Caco-2 (cell line): ENCODE results near the gene DLGAP3. TPM values are rescaled to one million over a fixed set of nuclear protein-coding genes. Genes with fewer than 3 reads are reported as not detected.

Experiments used
- BruUV-seq: library from RNA; stranded (reverse); fragments of 400-500 nt; replicated peaks from 2 replicates; lab custom pipeline; 2021; lab: Mats Ljungman, UMichigan
- CTCF ChIA-PET: fragments of 300-600 bp; sonication (Branson Sonifier 250); formaldehyde crosslinking; loops from one replicate; lab custom pipeline; 2022; ENCODE audit warnings: antibody characterized with exemption; lab: Charles Lee
- POLR2A ChIA-PET: fragments of 300-600 bp; sonication (Branson Sonifier 250); formaldehyde crosslinking; loops from one replicate; lab custom pipeline; 2022; ENCODE audit warnings: antibody characterized with exemption; lab: Charles Lee
- DNase-seq, 2 experiments: peaks; one replicate each; pipeline versions ENCODE4 v3.0.0 to v3.0.0-alpha.2; 2020 to 2022
- H3K27me3 ChIP-seq: replicated peaks from 2 replicates; pipeline ENCODE4 v1.6.0; 2011; ENCODE audit warnings: low read length; ENCODE audit not compliant: control insufficient read depth, insufficient read depth
- H3K36me3 ChIP-seq: 2 replicates; pipeline ENCODE4 v1.5.1; 2011; ENCODE audit warnings: low read length; ENCODE audit not compliant: control insufficient read depth, insufficient read depth
- H3K4me1 ChIP-seq: fragments of 250-450 bp; sonication (Bioruptor Pico); 2 replicates; pipeline ENCODE4 v1.5.1; 2020; ENCODE audit warnings: mild to moderate bottlenecking
- H3K4me3 ChIP-seq: 2 replicates; pipeline ENCODE4 v1.5.1; 2011; ENCODE audit warnings: low read depth, mild to moderate bottlenecking, control low read depth, low read length
- H3K9me3 ChIP-seq: fragments of 250-450 bp; sonication (Bioruptor Pico); 2 replicates; pipeline ENCODE4 v1.5.1; 2020; ENCODE audit warnings: mild to moderate bottlenecking, moderate library complexity
- H3K27ac Mint-ChIP-seq: one replicate; pipeline ENCODE4 v1.8.0; 2022; ENCODE audit warnings: mixed read lengths; ENCODE audit not compliant: unreplicated experiment
- H3K27me3 Mint-ChIP-seq: one replicate; pipeline ENCODE4 v1.8.0; 2022; ENCODE audit warnings: mixed read lengths; ENCODE audit not compliant: insufficient read depth, unreplicated experiment
- H3K36me3 Mint-ChIP-seq: one replicate; pipeline ENCODE4 v1.8.0; 2022; ENCODE audit warnings: mild to moderate bottlenecking, mixed read lengths; ENCODE audit not compliant: insufficient read depth, unreplicated experiment
- H3K4me1 Mint-ChIP-seq: one replicate; pipeline ENCODE4 v1.8.0; 2022; ENCODE audit warnings: low read depth, mixed read lengths; ENCODE audit not compliant: unreplicated experiment
- H3K4me3 Mint-ChIP-seq: one replicate; pipeline ENCODE4 v1.8.0; 2022; ENCODE audit warnings: mild to moderate bottlenecking, moderate library complexity, mixed read lengths; ENCODE audit not compliant: unreplicated experiment
- H3K9me3 Mint-ChIP-seq: one replicate; pipeline ENCODE4 v1.8.0; 2022; ENCODE audit warnings: mixed read lengths; ENCODE audit not compliant: unreplicated experiment
- intact Hi-C: fragments of 100-400 bp; cut with micrococcal nuclease; formaldehyde crosslinking; loops from one replicate; pipeline ENCODE4 v1.10.0; 2022; ENCODE audit not compliant: unreplicated experiment
- total RNA-seq: library from RNA; stranded (reverse); gene quantifications from 2 replicates; pipeline ENCODE4 v1.2.3, GENCODE V29; 2022
- TF ChIP-seq, protein P1 (sequence below), 2 experiments: fragments of 200-600 bp in 1 of 2; IDR thresholded peaks; 1 replicate in 1 of 2; 2 replicates in 1 of 2; pipeline versions ENCODE4 v1.5.1 to v1.8.0; 2011 to 2022; ENCODE audit warnings: antibody characterized with exemption in 1 of 2, control low read depth in 1 of 2, inconsistent platforms in 1 of 2, low read depth in 1 of 2, low read length in 1 of 2, mild to moderate bottlenecking in 1 of 2, moderate library complexity in 1 of 2; ENCODE audit not compliant: insufficient read depth in 1 of 2, severe bottlenecking in 1 of 2, unreplicated experiment in 1 of 2

DLGAP3 gene
- total RNA-seq, 1 experiment from 2014 or later = 0.16 TPM

DNA sequence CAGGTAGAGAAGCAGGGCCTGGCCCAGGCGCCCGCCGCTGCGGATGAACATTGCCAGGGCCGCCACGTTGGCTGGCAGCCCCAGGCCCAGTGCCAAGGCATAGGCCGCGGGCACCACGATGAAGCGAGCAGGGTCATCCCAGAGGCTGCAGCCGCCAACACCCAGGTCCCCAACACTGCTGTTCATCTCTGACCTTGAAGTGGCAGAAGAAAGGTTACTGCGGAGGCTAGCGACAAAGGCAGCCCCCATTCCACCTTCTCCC, 47.7 kb upstream of the DLGAP3 start:
- Mint-ChIP-seq H3K9me3 (no peaks in the 10 kb centered on the region), H3K4me3 (no peak overlapping the region), H3K36me3 (no peaks in the 10 kb centered on the region), H3K27ac (no peak overlapping the region), H3K27me3 (no peaks in the 10 kb centered on the region), H3K4me1 (no peaks in the 10 kb centered on the region)
- Histone ChIP-seq H3K9me3 (no peaks in the 10 kb centered on the region), H3K4me3 (no peak overlapping the region), H3K27me3 (no peaks in the 10 kb centered on the region), H3K4me1 (no peaks in the 10 kb centered on the region), H3K36me3 (no peaks in the 10 kb centered on the region; the same call in 1 of the 2 replicates)
- no peak for DNase-seq
- no TSS peak for BruUV-seq
- intact Hi-C loops = no loop called here
- TF ChIP-seq, protein P1, sequence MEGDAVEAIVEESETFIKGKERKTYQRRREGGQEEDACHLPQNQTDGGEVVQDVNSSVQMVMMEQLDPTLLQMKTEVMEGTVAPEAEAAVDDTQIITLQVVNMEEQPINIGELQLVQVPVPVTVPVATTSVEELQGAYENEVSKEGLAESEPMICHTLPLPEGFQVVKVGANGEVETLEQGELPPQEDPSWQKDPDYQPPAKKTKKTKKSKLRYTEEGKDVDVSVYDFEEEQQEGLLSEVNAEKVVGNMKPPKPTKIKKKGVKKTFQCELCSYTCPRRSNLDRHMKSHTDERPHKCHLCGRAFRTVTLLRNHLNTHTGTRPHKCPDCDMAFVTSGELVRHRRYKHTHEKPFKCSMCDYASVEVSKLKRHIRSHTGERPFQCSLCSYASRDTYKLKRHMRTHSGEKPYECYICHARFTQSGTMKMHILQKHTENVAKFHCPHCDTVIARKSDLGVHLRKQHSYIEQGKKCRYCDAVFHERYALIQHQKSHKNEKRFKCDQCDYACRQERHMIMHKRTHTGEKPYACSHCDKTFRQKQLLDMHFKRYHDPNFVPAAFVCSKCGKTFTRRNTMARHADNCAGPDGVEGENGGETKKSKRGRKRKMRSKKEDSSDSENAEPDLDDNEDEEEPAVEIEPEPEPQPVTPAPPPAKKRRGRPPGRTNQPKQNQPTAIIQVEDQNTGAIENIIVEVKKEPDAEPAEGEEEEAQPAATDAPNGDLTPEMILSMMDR (IDR thresholded peaks at IDR 0.05; ENCODE audit: insufficient read depth in 1 of 2, low read depth in 1 of 2, low read length in 1 of 2, severe bottlenecking in 1 of 2, unreplicated experiment in 1 of 2) = no peak
- CTCF ChIA-PET = no interaction called here
- POLR2A ChIA-PET = no interaction called here

DNA sequence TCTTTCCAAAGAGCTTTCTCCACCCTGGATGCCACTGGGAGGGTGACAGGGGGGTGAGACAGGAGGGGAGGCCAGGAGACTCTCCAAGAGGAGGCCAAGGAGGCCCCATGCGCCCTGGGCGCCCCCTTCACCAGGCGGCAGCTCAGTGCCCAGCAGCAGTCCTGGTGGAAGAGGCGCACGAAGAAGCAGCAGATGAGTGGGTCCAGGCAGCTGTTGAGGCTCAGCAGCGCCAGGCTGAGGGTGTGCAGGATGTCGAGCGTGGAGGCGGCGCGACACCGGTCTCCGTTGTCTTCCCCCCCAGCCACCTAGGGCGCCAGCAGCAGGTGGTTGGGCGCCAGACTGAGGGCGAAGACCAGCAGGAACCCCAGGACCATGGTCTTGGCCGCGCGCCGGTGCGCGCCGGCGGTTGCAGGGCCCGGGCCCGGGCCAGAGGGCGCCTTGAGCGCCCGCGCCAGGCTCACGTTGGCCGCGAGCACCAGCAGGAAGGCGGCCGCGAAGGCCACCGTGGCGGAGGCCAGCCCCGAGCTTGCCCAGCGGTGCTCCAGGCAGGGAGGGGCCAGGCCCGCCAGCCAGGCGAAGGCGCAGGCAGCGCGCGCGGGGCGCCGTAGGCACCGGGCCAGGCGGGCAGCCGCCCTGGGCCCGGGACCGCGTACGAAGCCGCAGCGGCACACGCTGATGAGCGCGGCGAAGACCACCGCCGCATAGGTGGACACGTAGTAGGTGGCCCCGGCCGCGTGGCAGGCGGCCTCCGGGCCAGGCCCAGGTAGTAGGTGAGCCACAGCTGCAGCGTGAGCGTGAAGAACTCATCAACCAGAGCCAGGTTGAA, 47.1 kb upstream of the DLGAP3 start:
- no peaks in the 10 kb centered on the region for H3K27me3 Mint-ChIP-seq
- CTCF ChIA-PET = no interaction called here
- BruUV-seq = no TSS peak
- intact Hi-C loops = no loop called here
- no peak for DNase-seq
- H3K4me1 ChIP-seq = no peaks in the 10 kb centered on the region
- H3K4me3 ChIP-seq = no peak overlapping the region
- TF ChIP-seq, protein P1 (IDR thresholded peaks at IDR 0.05; ENCODE audit: insufficient read depth in 1 of 2, low read depth in 1 of 2, low read length in 1 of 2, severe bottlenecking in 1 of 2, unreplicated experiment in 1 of 2) = no peak
- no peaks in the 10 kb centered on the region for H3K36me3 ChIP-seq
- no peak overlapping the region for H3K27ac Mint-ChIP-seq
- H3K9me3 Mint-ChIP-seq = no peaks in the 10 kb centered on the region
- H3K9me3 ChIP-seq = no peaks in the 10 kb centered on the region
- H3K36me3 Mint-ChIP-seq = no peaks in the 10 kb centered on the region
- no peak overlapping the region for H3K4me3 Mint-ChIP-seq
- H3K27me3 ChIP-seq = no peaks in the 10 kb centered on the region
- H3K4me1 Mint-ChIP-seq = no peaks in the 10 kb centered on the region
- POLR2A ChIA-PET = no interaction called here

DNA sequence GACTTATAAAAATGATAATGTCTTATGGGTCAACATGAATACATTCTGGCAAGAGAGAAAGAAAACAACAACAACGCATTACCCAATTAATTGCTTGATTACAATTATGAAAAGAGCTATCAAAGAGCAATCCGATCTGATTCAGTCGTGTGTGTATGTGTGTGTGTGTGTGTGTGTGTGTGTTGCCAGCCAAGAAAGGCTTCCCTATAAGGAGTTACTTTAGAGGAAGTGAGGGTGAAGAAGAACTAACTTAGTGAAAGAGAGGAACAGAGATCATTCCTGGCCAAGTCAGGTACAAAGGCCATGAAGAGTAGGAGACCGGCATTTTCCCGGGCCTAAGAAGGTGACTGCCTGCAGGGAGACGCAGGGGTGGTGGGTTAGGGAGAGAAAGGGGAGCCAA, 46.3 kb upstream of the DLGAP3 start:
- Mint-ChIP-seq H3K4me3 (no peak overlapping the region), H3K27me3 (no peaks in the 10 kb centered on the region), H3K36me3 (no peaks in the 10 kb centered on the region), H3K27ac (no peak overlapping the region), H3K4me1 (no peaks in the 10 kb centered on the region), H3K9me3 (no peaks in the 10 kb centered on the region)
- BruUV-seq = no TSS peak
- Histone ChIP-seq H3K4me3 (no peak overlapping the region), H3K4me1 (no peaks in the 10 kb centered on the region), H3K9me3 (no peaks in the 10 kb centered on the region), H3K36me3 (no peaks in the 10 kb centered on the region), H3K27me3 (no peaks in the 10 kb centered on the region)
- ChIA-PET POLR2A (no interaction called here), CTCF (no interaction called here)
- TF ChIP-seq, protein P1 (IDR thresholded peaks at IDR 0.05; ENCODE audit: insufficient read depth in 1 of 2, low read depth in 1 of 2, low read length in 1 of 2, severe bottlenecking in 1 of 2, unreplicated experiment in 1 of 2) = no peak
- intact Hi-C loops = no loop called here
- no peak for DNase-seq
